Spleen (tissue), 13 donors: ENCODE results near the gene ATP6V0C. TPM values are rescaled to one million over a fixed set of nuclear protein-coding genes. Genes with fewer than 3 reads are reported as not detected.
A peak's percentile ranks its signal among the peaks of the same experiment; 100 is the strongest.

Source experiments
- DNase-seq: peaks from one replicate; pipeline ENCODE4 v3.0.0-alpha.2; 2020
- H3K27ac ChIP-seq, 8 donors: fragments of 200-600 bp; sonication (generic) in 7 of 8; 1 replicate in 4 of 8; 2 replicates in 4 of 8; pipeline versions ENCODE4 v1.5.0 to v1.8.0; 2016 to 2021; ENCODE audit warnings: inconsistent platforms in 4 of 8, mild to moderate bottlenecking in 4 of 8, moderate library complexity in 1 of 8
- H3K27me3 ChIP-seq, 7 donors: fragments of 200-600 bp; sonication (generic) in 6 of 7; replicated peaks in 1 of 7; 1 replicate in 4 of 7; 2 replicates in 3 of 7; pipeline versions ENCODE4 v1.5.0 to v1.8.0; 2016 to 2021; ENCODE audit warnings: inconsistent platforms in 3 of 7, mild to moderate bottlenecking in 1 of 7
- H3K36me3 ChIP-seq, 6 donors: fragments of 200-600 bp; sonication (generic) in 5 of 6; 1 replicate in 4 of 6; 2 replicates in 2 of 6; pipeline versions ENCODE4 v1.5.0 to v1.8.0; 2016 to 2021; ENCODE audit warnings: inconsistent platforms in 2 of 6
- H3K4me1 ChIP-seq, 6 donors: fragments of 200-600 bp; sonication (generic) in 5 of 6; 1 replicate in 3 of 6; 2 replicates in 3 of 6; pipeline versions ENCODE4 v1.5.0 to v1.8.0; 2016 to 2021; ENCODE audit warnings: inconsistent platforms in 3 of 6
- H3K4me3 ChIP-seq, 8 donors: fragments of 200-600 bp; sonication (generic) in 7 of 8; 1 replicate in 4 of 8; 2 replicates in 4 of 8; pipeline versions ENCODE4 v1.5.0 to v1.8.0; 2016 to 2021; ENCODE audit warnings: inconsistent platforms in 4 of 8, mild to moderate bottlenecking in 4 of 8, moderate library complexity in 2 of 8
- H3K9me3 ChIP-seq, 8 donors: fragments of 200-600 bp; sonication (generic) in 7 of 8; 1 replicate in 4 of 8; 2 replicates in 4 of 8; pipeline versions ENCODE4 v1.5.0 to v1.8.0; 2016 to 2021; ENCODE audit warnings: inconsistent platforms in 4 of 8
- CTCF ChIP-seq, 11 experiments: fragments of 200-600 bp in 7 of 11; fragments of 450-650 bp in 4 of 11; sonication (generic) in 4 of 11; IDR thresholded peaks in 8 of 11; conservative IDR thresholded peaks in 3 of 11; 1 replicate in 7 of 11; 2 replicates in 4 of 11; pipeline versions ENCODE4 v1.4.0 to v1.8.0; 2016 to 2021; ENCODE audit warnings: antibody characterized with exemption in 11 of 11, inconsistent platforms in 4 of 11, mild to moderate bottlenecking in 1 of 11
- POLR2A ChIP-seq, 3 donors: fragments of 450-650 bp; IDR thresholded peaks; one replicate each; pipeline ENCODE4 v1.5.1; 2017; ENCODE audit warnings: antibody characterized with exemption in 3 of 3, mild to moderate bottlenecking in 1 of 3
- POLR2AphosphoS5 ChIP-seq, 3 donors: sonication (generic); formaldehyde crosslinking; IDR thresholded peaks; one replicate each; pipeline ENCODE4 v1.5.1; 2017; ENCODE audit warnings: antibody characterized with exemption in 3 of 3
- WGBS, 5 donors: extraction: QIAGEN DNeasy Blood & Tissue Kit in 3 of 5; methylation state at CpG; one replicate each; pipeline versions ENCODE4 v1.1.5 to v1.1.7; 2013 to 2018; 5-methylcytosine and 5-hydroxymethylcytosine counted together
- intact Hi-C: fragments of 100-400 bp; cut with DNase I; formaldehyde crosslinking; loops from one replicate; pipeline ENCODE4 v1.15.0; 2023; ENCODE audit warnings: low total_unique reads
- long read RNA-seq, 2 donors: transcript quantifications; one replicate each; lab custom pipeline, GENCODE V29; 2026
- polyA plus RNA-seq, 3 donors: library from polyadenylated mRNA; stranded (reverse); fragments of 200-250 nt; gene quantifications; one replicate each; pipeline ENCODE4 v1.2.1, GENCODE V29; 2013
- total RNA-seq, 7 donors: library from RNA; depleted of rRNA in 3 of 7; stranded (reverse); fragments of >200 nt in 3 of 7; fragmentation: NEBNext Ultra II Directional in 4 of 7; extraction: Animal tissue kit (Norgen Biotek cat#: 25700) in 4 of 7; gene quantifications; one replicate each; pipeline versions ENCODE4 v1.1.0 to v1.2.1, GENCODE V29; 2016 to 2021
- donor health status: healthy with polysubstance abuse.
- donor health status: DM: no; HTN: no; CAD: no; lungs with moderate emphysema.
- donor health status: DM: no; HTN: no; CAD: no.
- donor health status: Bipolar disorder and iron deficiency.
- donor health status: healthy.
- donor health status: DM: no; HTN: no; CAD: no.
- donor health status: DM: yes; HTN: yes; CAD: no.

The ATP6V0C gene
- total RNA-seq = 100 to 1,000 TPM in 4 of 7 donors, 10 to 100 TPM in 3; 82.3 to 199 (median 156) TPM
- 100 to 1,000 TPM in 1 of 3 donors, 10 to 100 TPM in 2; 64.5 to 125 (median 99.7) TPM for polyA plus RNA-seq
- long read RNA-seq, donor 1, transcript ATP6V0C-201 (3 exons, 1,175 nt) = major isoform, 166 of 186 reads
- long read RNA-seq, donor 1, transcript ATP6V0C-202 (2 exons, 1,081 nt) = minor isoform, 9 of 186 reads
- long read RNA-seq, donor 1, partial matches to known transcripts = 10 of 186 reads
- long read RNA-seq, donor 1, other reads (novel, unspliced or antisense) = 0 of 186 reads
- long read RNA-seq, donor 2, transcript ATP6V0C-201 (3 exons, 1,175 nt) = major isoform, 140 of 160 reads
- long read RNA-seq, donor 2, transcript ATP6V0C-202 (2 exons, 1,081 nt) = minor isoform, 14 of 160 reads
- long read RNA-seq, donor 2, partial matches to known transcripts = 6 of 160 reads
- long read RNA-seq, donor 2, other reads (novel, unspliced or antisense) = 0 of 160 reads

GRCh38 chr16:2513405-2514332, at the start of gene ATP6V0C:
ATP6V0C (plus strand) TSS chr16:2513952; CDS start chr16:2514104, 152 bp downstream.
- H3K4me1 ChIP-seq = peaks cover 44 to 90% (median 82%) of the 10 kb centered on the region in 6 donors
- intact Hi-C loops = no loop called here

DNA sequence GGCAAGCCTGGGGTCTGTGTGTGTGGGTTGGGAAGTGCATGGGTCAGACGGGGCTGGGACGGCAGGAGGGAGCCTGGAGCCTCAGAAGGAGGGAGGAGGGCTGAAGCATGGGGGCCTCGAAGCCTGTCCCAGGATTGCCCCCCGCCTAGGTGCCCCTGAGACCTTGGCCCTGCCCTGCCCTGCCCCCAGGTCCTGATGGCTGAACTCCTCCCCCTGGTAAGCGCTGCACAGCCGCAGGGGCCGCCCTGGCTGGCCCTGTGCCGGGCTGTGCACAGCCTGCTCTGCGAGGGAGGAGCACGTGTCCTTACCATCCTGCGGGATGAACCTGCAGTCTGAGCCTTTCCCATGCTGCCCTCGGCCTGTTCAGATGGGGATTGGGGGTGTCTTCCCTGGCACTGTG, 49.4 kb upstream of the ATP6V0C start:
- intact Hi-C loops = no loop called here
- TF ChIP-seq POLR2AphosphoS5 (IDR thresholded peaks at IDR 0.05) = no peak
- no peak for TF ChIP-seq POLR2A (IDR thresholded peaks at IDR 0.05)
- TF ChIP-seq CTCF (IDR thresholded peaks at IDR 0.05 in 8 of 11, conservative IDR thresholded peaks at IDR 0.05 in 3 of 11) = no peak
- no peaks in the 10 kb centered on the region for H3K36me3 ChIP-seq
- no peak overlapping the region for H3K27ac ChIP-seq
- no peaks in the 10 kb centered on the region for H3K9me3 ChIP-seq
- no peak for DNase-seq
- H3K4me3 ChIP-seq = no peak overlapping the region
- peaks cover 0 to 32% (median 22%) of the 10 kb centered on the region in 7 donors for H3K27me3 ChIP-seq
- H3K4me1 ChIP-seq = peaks cover 13 to 43% (median 36%) of the 10 kb centered on the region in 6 donors
- 73 to 95% (median 86%) methylated on average over 5 to 12 of the region's 12 CpGs for WGBS, 5 donors

More at GRCh38 chr16:2513405-2514332, at the start of gene ATP6V0C:
- TF ChIP-seq POLR2AphosphoS5 (IDR thresholded peaks at IDR 0.05) (peak; percentile 95 to 98 (median 95)), POLR2A (IDR thresholded peaks at IDR 0.05) (peak; percentile 61 to 91 (median 87)), CTCF (IDR thresholded peaks at IDR 0.05 in 8 of 11, conservative IDR thresholded peaks at IDR 0.05 in 3 of 11) (no peak)
- H3K27me3 ChIP-seq = no peaks in the 10 kb centered on the region
- H3K9me3 ChIP-seq = no peaks in the 10 kb centered on the region
- peak within 1 kb of the TSS; percentile 77 to 97 (median 80) for H3K4me3 ChIP-seq
- WGBS, 5 donors = 0 to 3% (median 1%) methylated on average over 47 to 122 of the region's 122 CpGs
- peak; percentile 97 for DNase-seq
- peak within 1 kb of the TSS; percentile 97 to 100 (median 100) for H3K27ac ChIP-seq
- peaks cover 0 to 20% (median 0%) of the 10 kb centered on the region in 6 donors for H3K36me3 ChIP-seq

GRCh38 chr16:2465653-2466415, 47.9 kb upstream of the ATP6V0C start:
- 78 to 88% (median 85%) methylated on average over 11 to 12 of the region's 12 CpGs for WGBS, 5 donors
- DNase-seq = no peak
- intact Hi-C loops = no loop called here

More at GRCh38 chr16:2465653-2466415, 47.9 kb upstream of the ATP6V0C start:
- TF ChIP-seq POLR2AphosphoS5 (IDR thresholded peaks at IDR 0.05) (no peak), CTCF (IDR thresholded peaks at IDR 0.05 in 8 of 11, conservative IDR thresholded peaks at IDR 0.05 in 3 of 11) (peak in 1 of 11 experiments; percentile 35)
- H3K4me1 ChIP-seq = peaks cover 14 to 43% (median 33%) of the 10 kb centered on the region in 6 donors
- H3K4me3 ChIP-seq = no peak overlapping the region
- no peaks in the 10 kb centered on the region for H3K9me3 ChIP-seq
- no peak overlapping the region for H3K27ac ChIP-seq
- no peaks in the 10 kb centered on the region for H3K36me3 ChIP-seq
- peaks cover 0 to 47% (median 36%) of the 10 kb centered on the region in 7 donors for H3K27me3 ChIP-seq
